Dermis microvascular lymphatic vessel endothelial cell (primary cell): ENCODE data around the gene SLC25A13. TPM values are rescaled to one million over a fixed set of nuclear protein-coding genes. Genes with fewer than 3 reads are reported as not detected.

Experiments
- DNase-seq, 2 donors: peaks; one replicate each; pipeline versions ENCODE4 v3.0.0 to v3.0.0-alpha.2; 2010; ENCODE audit warnings: low read depth in 2 of 2
- total RNA-seq: library from RNA; depleted of rRNA; stranded (reverse); fragments of >200 nt; gene quantifications from 2 replicates; pipeline ENCODE4 v1.2.1, GENCODE V29; 2014

SLC25A13 gene
- total RNA-seq, 1 donor from 2014 or later = 21.6 TPM

- DNase-seq = no peak
These were observed 1.1 kb upstream of the SLC25A13 start for GRCh38 chr7:96322847-96323461.

DNA sequence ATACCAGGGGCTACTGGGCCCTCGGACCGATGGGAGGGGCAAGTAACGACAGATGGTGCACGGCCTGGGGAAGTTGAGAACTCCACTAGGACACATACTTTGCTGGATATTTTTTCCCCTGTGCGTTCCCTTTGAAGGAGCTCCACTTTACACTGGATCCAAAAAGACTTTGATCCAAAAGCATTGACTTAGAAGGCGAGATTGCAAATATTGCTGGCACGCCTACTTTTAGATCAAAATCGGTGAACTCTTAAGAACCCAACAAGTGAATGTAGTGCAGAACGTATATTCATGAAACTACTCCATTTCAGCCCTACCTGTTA is 436 bp upstream of the SLC25A13 start:
- no peak for DNase-seq

DNA sequence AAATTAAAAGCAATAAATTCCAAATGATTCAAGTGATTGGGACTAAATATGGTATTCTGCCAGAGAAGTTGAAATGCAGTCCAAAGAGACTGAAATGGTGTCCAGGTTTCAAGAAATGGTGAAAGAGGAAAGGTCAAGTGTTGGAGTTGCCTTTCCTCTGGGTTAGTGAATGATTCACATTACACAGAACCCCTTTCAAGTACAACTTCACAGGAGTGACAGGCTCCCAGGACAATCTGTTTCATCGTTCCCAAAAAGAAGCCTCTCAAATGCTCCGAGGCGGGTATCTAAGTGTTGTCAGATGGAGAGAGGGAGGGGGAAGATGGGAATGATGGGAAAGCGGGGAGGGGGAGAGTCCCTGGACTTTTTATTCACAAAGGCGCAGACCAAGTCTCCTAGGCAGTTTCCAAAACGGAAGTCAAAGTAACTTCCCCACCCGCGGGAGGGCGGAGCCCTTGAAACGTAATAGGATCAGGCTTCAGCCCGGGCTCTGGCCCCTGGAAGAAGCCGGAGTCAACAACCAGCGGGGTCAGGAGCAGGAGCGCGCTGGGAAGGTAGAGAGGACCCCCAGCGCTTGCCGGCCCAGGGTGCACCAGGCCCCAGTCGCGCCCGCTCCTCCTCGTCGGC is 754 bp downstream of the SLC25A13 start:
- DNase-seq = peak; percentile 52 to 84

- no peak for DNase-seq
These were observed 1.5 kb downstream of the SLC25A13 start for GRCh38 chr7:96320442-96320841.

- peak in 1 of 2 donors; percentile 52 for DNase-seq
These were observed 2.5 kb downstream of the SLC25A13 start for GRCh38 chr7:96319439-96319838.

DNA sequence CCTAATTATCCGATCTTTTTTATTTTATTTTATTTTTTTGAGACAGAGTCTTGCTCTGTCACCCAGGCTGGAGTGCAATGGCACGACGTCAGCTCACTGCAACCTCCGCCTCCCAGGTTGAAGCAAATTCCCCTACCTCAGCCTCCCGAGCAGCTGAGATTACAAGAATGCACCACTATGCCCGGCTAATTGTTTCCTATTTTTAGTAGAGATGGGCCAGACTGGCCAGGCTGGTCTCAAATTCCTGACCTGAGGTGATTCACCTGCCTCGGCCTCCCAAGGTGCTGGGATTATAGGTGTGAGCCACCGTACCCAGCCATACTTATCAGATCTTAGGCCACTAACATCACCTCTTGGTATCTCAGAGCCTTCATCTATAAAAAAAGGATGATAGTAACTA is 4.9 kb downstream of the SLC25A13 start:
- DNase-seq = no peak

DNA sequence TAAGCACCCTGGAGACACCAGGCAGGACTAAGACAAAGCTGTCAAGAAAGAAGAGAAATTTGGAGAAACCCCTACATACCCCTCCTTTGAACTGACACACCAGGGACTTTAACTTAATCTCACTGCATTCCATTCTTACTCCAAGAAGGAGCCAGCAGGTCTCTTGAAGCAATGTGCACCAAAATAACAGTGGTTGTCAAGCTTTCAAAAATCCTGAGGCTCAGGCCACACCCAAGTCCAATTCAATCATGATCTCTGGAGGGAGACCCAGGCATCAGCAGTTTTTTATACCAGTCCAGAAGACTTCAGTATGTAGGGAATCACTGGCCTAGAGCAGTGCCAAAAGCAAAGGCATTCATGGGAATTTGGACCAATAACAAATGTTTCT is 6.8 kb downstream of the SLC25A13 start:
- no peak for DNase-seq

- no peak for DNase-seq
These were observed 7.3 kb downstream of the SLC25A13 start for GRCh38 chr7:96314402-96315124.

DNA sequence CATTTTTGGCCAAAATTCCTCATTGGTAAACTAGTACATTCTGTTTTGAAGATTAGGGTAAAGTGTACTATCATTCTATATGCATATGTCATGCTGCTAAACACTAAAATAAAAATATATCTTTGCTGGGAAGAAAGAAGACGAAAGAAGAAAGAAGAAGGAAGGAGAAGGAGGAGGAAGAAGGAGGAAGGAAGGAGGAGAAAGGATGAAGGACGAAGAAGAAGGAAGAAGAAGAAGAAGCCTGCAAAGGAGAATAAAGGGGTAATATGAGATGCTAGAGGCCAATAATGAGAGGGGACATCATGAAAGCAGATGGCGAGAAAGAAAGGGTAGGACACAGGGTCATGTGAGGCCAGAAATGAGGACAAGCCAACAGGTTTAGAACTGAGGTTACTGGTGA is 8.0 kb downstream of the SLC25A13 start:
- DNase-seq = no peak

DNA sequence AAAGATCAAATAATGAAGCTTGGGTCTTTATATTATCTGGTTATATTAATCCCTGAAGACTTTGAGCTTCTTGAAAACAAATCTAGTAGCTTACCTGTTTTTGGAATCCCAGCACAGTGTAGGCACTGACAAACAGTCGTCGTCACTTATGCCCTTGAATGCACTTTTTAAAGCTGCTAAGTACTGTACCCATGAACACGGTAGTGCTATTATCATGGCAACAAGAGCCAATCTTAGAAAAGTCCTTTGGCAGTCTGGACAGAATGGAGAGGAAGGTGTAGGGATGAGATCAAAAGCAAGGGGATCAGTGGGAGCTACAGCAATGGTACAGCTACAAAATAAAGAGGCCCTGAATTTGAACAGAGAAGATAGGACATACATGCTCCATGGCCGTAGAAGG is 9.4 kb downstream of the SLC25A13 start:
- DNase-seq = no peak

DNA sequence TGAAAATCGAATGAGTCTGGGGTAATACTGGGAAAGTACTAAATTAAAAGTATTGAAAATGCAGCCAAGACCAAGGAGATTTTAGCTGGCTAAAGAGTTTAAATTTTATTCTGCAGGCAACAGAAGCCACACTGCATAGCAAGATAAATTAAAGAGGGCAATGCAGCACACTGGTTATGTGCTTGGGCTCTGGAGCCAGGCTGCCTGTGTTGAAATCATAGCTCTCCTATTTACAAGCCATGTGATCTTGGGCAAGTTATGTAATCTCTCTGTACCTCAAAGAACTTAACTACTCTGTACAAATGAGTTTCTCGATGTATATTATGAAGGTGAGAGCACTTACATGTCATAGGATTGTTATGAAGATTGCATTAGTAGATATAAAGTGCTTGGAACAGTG is 9.9 kb downstream of the SLC25A13 start:
- DNase-seq = no peak

GRCh38 chr7:96310110-96310509 is 11.8 kb downstream of the SLC25A13 start:
- DNase-seq = peak in 1 of 2 donors; percentile 55

- DNase-seq = no peak
These were observed 13.0 kb downstream of the SLC25A13 start for GRCh38 chr7:96308950-96309263.

DNA sequence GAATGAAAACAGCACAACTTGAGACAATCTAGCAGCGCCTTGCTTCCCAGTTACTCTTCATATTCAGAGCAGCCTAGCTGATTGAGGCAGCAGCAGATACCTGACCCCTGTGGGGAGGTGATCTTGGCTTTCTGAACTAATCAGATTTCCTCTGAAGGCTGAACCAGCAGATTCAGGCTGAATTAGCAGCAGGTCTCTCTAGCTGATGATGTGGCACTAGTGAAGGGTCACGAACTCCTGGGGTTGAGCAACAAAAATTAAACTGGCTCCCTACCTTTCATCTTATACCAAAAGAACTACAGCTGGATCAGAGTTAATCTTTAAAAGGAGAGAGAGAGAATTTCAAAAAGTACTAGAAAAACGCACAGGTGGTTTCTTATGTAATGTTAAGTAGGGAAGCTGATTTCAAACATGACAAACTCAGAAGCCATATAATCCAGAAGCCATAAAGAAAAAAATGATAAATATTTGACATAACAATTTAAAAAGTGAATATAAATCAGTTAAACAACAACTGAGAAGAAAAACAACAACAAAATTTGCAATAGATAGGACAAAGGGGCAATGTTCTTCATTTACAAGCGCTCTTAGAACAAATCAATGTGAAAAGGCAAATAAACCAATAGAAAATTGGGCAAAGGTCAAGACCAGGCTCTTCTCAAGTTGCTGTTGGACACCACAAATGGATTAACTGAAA is 13.5 kb downstream of the SLC25A13 start:
- DNase-seq = no peak

DNA sequence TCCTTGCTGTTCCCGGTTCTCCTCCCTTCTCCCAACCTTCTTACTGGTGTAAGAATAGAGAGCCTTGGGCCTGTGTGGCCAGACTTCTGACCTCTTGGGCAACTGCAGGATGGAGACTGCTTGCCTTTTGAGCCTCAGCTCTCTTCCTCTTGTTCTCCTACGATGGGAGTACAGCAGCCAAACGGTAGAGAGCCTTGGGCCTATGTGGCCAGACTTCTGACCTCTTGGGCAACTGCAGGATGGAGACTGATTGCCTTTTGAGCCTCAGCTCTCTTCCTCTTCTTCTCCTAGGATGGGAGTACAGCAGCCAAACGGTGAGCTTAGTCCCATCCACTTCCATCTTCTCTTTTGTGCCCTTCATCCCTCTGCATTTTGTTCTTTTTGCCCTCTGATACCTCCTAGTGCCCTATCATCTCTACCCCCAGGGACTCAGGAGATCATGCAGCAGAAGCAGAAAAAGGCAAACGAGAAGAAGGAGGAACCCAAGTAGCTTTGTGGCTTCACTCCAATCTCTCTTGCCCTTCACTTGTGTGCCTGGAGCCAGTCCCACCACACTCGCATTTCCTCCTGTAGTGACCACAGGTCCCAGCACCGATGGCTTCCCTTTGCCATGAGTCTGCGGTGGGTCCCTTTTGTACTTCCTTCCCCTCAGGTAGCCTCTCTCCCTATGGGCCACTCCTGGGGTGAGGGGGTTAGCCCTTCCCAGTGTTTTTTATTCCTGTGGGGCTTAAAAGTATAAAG is 15.3 kb downstream of the SLC25A13 start:
- DNase-seq = no peak

DNA sequence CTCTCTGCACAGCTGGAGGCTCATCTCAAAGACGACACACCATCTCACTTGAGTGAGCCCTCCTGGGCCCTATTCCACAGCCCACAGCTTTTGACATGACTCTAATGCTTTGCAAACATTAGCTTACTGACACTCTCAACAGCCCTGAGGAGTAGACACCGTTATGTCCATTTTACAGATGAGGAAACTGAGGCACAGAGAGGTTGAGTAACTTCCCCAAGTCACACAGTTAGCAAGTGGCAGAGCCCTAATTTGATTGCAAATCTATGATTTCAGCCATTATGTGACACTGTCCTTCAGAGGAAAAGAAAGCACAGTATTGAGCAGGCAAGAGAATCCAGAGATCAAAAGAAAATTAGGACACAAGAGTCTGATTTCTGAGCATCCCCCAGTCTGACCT is 16.0 kb downstream of the SLC25A13 start:
- no peak for DNase-seq

GRCh38 chr7:96304573-96304972 is 17.3 kb downstream of the SLC25A13 start:
- no peak for DNase-seq

GRCh38 chr7:96303686-96304443 is 18.0 kb downstream of the SLC25A13 start:
- no peak for DNase-seq

- DNase-seq = no peak
These were observed 18.7 kb downstream of the SLC25A13 start for GRCh38 chr7:96303105-96303685.

DNA sequence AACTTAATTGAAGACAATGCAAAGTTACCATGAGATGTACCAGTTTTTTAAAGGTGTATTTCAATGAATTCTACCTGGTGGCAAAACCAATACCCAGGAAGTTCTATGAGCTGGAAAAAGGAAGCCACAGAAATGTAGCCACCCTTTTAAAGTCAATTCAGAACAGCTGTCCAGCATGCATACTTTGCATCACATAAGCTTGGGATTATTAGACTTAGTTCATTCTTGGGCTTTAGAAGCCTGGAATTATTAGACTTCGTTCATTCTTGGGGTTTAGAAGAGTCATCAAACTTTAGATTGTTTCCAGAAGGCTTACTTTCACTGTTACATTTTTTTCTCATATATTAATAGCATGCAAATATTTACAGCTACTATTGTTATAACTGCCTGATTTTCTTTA is 20.9 kb downstream of the SLC25A13 start:
- no peak for DNase-seq

GRCh38 chr7:96300502-96300901 is 21.4 kb downstream of the SLC25A13 start:
- DNase-seq = no peak
